Measurements from ENCODE around the gene CCR9.

DNA sequence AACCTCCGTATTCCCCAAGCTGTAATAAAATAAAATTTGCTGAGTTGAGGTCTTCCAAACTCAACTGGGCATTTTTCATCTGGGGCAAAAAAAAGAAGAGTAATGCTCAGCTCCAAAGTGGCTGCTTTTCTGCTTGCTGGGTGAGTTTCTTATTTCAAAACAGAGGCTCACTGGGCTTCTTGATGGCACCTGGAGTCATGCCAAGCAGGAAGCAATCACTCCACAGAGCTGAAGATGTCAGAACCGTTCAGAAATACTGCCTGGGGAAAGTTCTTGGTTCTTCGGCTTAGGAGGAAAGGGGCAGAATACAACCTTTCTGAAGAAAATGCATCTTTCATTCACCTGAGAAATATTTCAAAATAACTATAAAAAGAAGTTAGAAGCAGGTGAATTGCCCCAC, 4.1 kb downstream of the CCR9 start:
- TF ChIP-seq POLR2A (IDR thresholded peaks at IDR 0.05) (no peak), CTCF (IDR thresholded peaks at IDR 0.05) (no peak), EP300 (IDR thresholded peaks at IDR 0.05) (no peak)
